ENCODE results near the gene CCDC142. TPM values are rescaled to one million over a fixed set of nuclear protein-coding genes. Genes with fewer than 3 reads are reported as not detected.

The CCDC142 gene
- polyA plus RNA-seq, 1 donor (not counting 4 experiments of a cell fraction or from before 2014, with no cell fraction given) = 4.7 TPM

DNA sequence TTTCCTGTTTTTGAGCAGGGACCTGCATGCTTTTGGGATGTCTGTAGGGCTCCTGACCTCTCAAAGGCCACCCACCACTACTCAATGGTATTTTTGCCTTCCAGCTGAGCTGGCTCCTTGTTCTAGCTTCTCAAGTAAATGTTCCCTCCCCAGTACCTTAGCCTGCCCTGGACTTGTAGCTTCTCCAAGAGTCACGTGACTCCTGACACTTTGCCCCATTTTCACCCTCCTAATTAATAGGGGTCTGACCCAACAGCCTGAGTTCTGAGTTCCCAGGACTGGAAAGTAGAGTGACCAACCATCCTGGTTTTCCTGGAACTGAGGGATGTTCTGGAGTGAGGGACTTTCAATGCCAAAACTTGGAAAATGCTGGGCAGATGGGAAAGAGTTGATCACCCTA lies 12.6 kb upstream of the CCDC142 start:
- Histone ChIP-seq H3K79me2 (ENCODE audit: control insufficient read depth, insufficient read depth, low read length) (no peaks in the 10 kb centered on the region), H3K27ac (ENCODE audit: control insufficient read depth, insufficient read depth, low read length) (no peak overlapping the region), H3K27me3 (ENCODE audit: control insufficient read depth, extremely low read depth, insufficient read depth, low read length) (peaks cover 29% of the 10 kb centered on the region), H3K36me3 (ENCODE audit: control insufficient read depth in 2 of 2, extremely low read depth in 1 of 2, insufficient read depth in 2 of 2, low read length in 2 of 2) (peaks cover 28 to 33% of the 10 kb centered on the region in 2 experiments), H4K20me1 (ENCODE audit: control insufficient read depth, extremely low read depth, insufficient read depth, low read length) (no peaks in the 10 kb centered on the region), H3K9me1 (ENCODE audit: control insufficient read depth, extremely low read depth, insufficient read depth, low read length) (no peaks in the 10 kb centered on the region), H3K9me3 (ENCODE audit: control insufficient read depth, low read depth, low read length) (no peaks in the 10 kb centered on the region), H3K4me1 (ENCODE audit: control insufficient read depth, extremely low read depth, insufficient read depth, low read length) (peaks cover 18% of the 10 kb centered on the region), H3K4me3 (ENCODE audit: control insufficient read depth in 2 of 3, extremely low read depth in 1 of 3, insufficient read depth in 2 of 3, low read depth in 1 of 3, low read length in 3 of 3) (no peak overlapping the region), H3K9ac (ENCODE audit: control insufficient read depth, extremely low read depth, insufficient read depth, low read length) (no peak overlapping the region), H3K4me2 (ENCODE audit: control insufficient read depth, extremely low read depth, insufficient read depth, low read depth, low read length) (no peak overlapping the region), H2AFZ (ENCODE audit: control insufficient read depth, low read length) (no peak overlapping the region)
- dilution Hi-C loops (cut with MboI; ENCODE audit: extremely low pct_ligation_motif_present, low sequenced_read_pairs) = no loop called here
- TF ChIP-seq EZH2 (IDR thresholded peaks at IDR 0.05; ENCODE audit: low read length) = no peak
- TF ChIP-seq, protein P1, sequence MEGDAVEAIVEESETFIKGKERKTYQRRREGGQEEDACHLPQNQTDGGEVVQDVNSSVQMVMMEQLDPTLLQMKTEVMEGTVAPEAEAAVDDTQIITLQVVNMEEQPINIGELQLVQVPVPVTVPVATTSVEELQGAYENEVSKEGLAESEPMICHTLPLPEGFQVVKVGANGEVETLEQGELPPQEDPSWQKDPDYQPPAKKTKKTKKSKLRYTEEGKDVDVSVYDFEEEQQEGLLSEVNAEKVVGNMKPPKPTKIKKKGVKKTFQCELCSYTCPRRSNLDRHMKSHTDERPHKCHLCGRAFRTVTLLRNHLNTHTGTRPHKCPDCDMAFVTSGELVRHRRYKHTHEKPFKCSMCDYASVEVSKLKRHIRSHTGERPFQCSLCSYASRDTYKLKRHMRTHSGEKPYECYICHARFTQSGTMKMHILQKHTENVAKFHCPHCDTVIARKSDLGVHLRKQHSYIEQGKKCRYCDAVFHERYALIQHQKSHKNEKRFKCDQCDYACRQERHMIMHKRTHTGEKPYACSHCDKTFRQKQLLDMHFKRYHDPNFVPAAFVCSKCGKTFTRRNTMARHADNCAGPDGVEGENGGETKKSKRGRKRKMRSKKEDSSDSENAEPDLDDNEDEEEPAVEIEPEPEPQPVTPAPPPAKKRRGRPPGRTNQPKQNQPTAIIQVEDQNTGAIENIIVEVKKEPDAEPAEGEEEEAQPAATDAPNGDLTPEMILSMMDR (optimal IDR thresholded peaks at IDR 0.05 in 1 of 3, IDR thresholded peaks at IDR 0.05 in 1 of 3, conservative IDR thresholded peaks at IDR 0.05 in 1 of 3; ENCODE audit: extremely low read depth in 1 of 3, insufficient read depth in 2 of 3, low read length in 3 of 3) = no peak
- DNase-seq (ENCODE audit: low read depth, low spot score) = no peak
- no peak for FAIRE-seq

DNA sequence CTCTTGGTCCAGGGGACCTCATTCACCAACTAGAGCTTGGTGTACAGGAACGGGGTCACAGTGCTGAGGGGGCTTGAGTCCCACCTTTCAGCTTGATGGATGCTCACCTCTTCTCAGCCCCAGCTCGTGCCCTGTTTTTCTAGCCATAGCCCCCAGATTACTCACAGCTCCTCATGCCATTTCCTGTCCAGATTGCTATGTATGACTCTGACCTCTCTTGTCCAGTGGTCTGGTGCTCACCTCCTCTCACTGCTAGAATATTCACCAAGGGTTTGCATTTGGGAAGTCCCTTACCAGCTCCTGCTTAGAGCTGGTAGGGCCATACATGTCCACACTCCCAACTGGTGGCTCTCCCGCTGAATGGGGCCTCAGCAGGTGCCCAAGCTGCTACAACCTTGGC lies 10.7 kb upstream of the CCDC142 start:
- dilution Hi-C loops (cut with MboI; ENCODE audit: extremely low pct_ligation_motif_present, low sequenced_read_pairs) = no loop called here
- H3K36me3 ChIP-seq (ENCODE audit: control insufficient read depth in 2 of 2, extremely low read depth in 1 of 2, insufficient read depth in 2 of 2, low read length in 2 of 2) = peaks cover 32 to 38% of the 10 kb centered on the region in 2 experiments

More for the DNA sequence above, 10.7 kb upstream of the CCDC142 start:
- no peaks in the 10 kb centered on the region for H3K9me3 ChIP-seq (ENCODE audit: control insufficient read depth, low read depth, low read length)
- H2AFZ ChIP-seq (ENCODE audit: control insufficient read depth, low read length) = no peak overlapping the region
- DNase-seq (ENCODE audit: low read depth, low spot score) (no peak), FAIRE-seq (no peak)
- H3K4me1 ChIP-seq (ENCODE audit: control insufficient read depth, extremely low read depth, insufficient read depth, low read length) = peaks cover 13% of the 10 kb centered on the region
- no peak overlapping the region for H3K4me3 ChIP-seq (ENCODE audit: control insufficient read depth in 2 of 3, extremely low read depth in 1 of 3, insufficient read depth in 2 of 3, low read depth in 1 of 3, low read length in 3 of 3)
- no peaks in the 10 kb centered on the region for H3K9me1 ChIP-seq (ENCODE audit: control insufficient read depth, extremely low read depth, insufficient read depth, low read length)
- H4K20me1 ChIP-seq (ENCODE audit: control insufficient read depth, extremely low read depth, insufficient read depth, low read length) = no peaks in the 10 kb centered on the region
- no peak overlapping the region for H3K4me2 ChIP-seq (ENCODE audit: control insufficient read depth, extremely low read depth, insufficient read depth, low read depth, low read length)
- no peak for TF ChIP-seq EZH2 (IDR thresholded peaks at IDR 0.05; ENCODE audit: low read length)
- TF ChIP-seq, protein P1 (optimal IDR thresholded peaks at IDR 0.05 in 1 of 3, IDR thresholded peaks at IDR 0.05 in 1 of 3, conservative IDR thresholded peaks at IDR 0.05 in 1 of 3; ENCODE audit: extremely low read depth in 1 of 3, insufficient read depth in 2 of 3, low read length in 3 of 3) = no peak
- H3K27ac ChIP-seq (ENCODE audit: control insufficient read depth, insufficient read depth, low read length) = no peak overlapping the region
- H3K9ac ChIP-seq (ENCODE audit: control insufficient read depth, extremely low read depth, insufficient read depth, low read length) = no peak overlapping the region
- peaks cover 12% of the 10 kb centered on the region for H3K27me3 ChIP-seq (ENCODE audit: control insufficient read depth, extremely low read depth, insufficient read depth, low read length)
- peaks cover 4% of the 10 kb centered on the region for H3K79me2 ChIP-seq (ENCODE audit: control insufficient read depth, insufficient read depth, low read length)

All from keratinocyte (primary cell).